SHP77 treated with DMSO at 0.1 percent for 48 hours (cell line): ENCODE data around the gene PTGR2.
"Not testable (repeated sequence)": the region's sequence is repeated elsewhere in the genome, so short reads cannot be mapped to it uniquely, and the experiment has no call there.

Experiments
- DNase-seq: peaks from one replicate; lab custom pipeline; 2025; lab: John Stamatoyannopoulos, UW

Gene PTGR2

DNA sequence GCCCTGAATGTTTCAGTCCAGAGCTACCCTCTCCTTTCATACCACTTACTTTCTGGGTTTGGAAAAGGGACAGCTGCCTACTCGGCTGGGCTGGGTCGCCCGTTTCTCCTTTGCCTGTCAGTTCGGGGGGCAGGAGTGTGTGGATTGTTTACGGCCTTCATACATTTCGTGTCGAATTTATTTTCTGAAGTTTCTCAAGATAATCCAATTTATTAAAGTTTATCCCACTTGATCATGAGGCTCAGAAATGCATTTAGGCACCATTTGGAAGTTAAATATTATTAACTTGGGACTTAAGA, 35.6 kb downstream of the PTGR2 start:
- no peak for DNase-seq

DNA sequence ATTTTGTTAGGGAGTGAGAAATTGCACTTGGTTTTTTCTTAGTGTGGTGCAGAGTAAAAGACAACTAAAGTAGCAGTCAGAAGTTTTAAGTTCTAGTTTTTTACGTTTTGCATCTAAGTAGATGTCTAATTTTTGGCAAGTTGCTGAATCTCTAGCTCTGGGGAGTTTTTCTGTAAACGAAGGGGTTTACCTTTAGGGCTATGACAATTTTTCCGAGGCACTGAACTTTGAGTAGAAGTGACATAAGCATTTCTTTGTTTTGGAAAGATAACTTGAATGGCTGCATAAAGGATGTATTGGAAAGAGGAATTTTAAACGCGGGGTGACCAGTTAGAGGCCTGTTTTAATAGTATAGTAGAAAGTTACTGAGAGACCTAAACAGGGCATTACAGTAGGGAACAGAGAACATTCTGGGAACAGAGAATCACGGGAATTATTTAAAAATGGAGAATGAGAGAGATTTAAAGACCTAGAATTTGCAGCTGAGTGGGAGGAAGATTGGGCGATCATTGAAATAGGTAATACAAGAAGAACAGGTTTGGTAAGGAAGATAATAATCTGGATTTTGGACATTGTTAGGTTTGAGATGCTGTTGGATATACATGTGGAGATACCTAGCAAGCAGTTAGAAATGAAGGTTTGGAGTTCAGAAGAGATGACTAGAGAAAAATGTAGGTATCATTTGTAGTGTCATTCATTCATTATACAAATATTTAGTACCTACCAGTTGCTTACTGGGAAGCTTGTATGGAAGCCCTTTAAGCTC, 36.2 kb downstream of the PTGR2 start:
- DNase-seq, result no peak

DNA sequence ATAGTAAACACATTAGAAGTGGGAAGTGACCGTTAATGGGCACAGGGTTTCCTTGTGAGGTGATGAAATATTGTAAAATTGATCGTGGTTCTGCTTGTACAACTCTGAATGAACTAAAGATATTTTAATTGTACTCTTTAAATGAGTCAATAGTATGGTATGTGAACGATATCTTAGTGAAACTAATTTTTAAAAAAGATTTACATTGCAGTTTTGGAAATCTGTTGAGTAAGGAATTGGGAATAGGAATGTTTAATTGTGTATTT, 36.8 kb downstream of the PTGR2 start:
- no peak for DNase-seq

DNA sequence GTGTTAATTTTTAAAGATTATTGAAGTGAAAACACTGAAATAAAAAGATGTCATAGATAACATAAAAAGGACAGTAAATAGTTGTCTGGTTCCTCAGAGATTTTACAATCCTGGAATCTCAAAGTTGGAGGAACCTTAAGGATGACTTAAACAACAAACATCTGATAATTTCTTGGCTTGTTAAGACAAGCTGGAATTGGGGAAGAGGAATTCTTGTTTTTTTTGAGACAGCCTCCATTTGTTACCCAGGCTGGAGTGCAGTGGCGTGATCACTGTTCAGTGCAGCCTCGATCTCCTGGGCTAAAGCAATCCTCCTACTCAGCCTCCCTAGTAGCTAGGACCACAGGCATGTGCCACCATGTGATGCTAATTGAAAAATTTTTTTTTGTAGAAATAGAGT, 37.3 kb downstream of the PTGR2 start:
- no peak for DNase-seq

DNA sequence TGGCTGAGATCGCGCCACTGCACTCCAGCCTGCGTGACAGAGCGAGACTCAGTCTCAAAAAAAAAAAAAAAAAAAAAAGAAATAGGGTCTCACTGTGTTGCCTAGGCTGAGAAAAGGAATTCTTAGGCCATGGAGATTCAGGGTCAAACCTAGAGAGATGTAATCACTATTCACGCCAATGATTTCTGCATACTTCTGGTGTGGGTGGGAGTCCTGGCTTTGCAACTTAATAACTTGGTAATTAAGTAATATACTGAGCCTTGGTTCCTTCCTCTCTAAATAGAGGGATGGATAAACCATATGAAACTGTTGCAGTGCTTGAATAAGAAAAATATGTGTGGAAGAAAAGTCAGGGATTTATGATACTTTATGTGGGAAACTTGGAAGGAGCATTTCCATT, 37.7 kb downstream of the PTGR2 start:
- no peak for DNase-seq

DNA sequence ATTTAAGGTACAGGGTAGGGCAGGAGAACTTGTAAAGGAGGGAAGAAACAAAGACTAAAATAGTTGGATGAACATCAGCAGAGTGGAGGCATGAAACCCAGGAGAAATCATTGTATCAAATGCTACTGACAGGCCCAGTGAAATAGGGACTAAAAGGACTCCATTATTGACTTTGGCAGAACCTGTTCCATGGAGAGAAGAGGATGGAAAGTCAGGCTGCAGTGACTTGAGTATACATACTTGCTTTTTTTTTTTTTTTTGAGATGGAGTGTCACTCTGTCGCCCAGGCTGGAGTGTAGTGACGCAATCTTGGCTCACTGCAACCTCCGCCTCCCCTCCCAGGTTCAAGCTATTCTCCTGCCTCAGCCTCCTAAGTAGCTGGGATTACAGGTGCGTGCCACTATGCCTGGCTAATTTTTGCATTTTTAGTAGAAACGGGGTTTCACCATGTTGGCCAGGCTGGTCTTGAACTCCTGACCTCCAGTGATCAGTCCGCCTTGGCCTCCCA, 42.6 kb downstream of the PTGR2 start:
- not testable (repeated sequence) for DNase-seq

DNA sequence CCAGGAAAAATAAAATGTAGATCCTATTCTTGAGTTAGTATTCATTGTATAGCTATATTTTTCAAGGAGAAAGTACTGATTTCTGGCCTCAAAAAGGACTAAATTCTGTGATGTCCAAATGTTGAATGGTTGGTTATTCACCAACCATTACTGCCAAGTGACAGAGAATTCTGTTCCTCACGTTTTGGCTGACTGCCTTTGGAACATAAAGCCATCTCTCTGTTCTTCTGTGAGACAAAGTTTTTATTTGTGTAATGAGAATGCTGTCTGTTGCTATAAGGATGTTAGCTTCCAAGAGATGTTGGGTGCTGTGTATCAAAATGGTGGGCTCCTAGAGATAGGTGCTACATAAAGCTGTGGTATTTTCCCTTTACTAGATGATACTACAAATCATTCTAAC, 44.3 kb downstream of the PTGR2 start:
- DNase-seq, result no peak

DNA sequence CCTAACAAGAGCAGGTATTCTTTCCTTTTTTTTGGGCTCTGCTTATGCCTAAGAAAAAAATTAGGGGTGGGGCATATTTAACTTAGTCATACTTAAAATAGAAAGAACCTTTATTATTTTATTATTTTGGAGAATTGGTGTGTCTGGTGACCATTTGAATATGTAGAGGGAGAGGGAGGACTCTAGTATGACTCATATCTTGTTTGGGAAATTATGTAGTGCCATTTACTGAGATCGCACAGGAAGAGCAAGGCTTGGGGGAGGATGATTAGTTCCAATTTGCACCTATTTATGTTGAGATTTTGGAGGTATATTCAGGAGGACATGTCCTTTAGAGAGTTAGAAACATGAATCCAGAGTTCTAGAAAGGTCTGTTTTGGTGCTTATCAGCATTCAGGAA, 44.9 kb downstream of the PTGR2 start:
- no peak for DNase-seq

DNA sequence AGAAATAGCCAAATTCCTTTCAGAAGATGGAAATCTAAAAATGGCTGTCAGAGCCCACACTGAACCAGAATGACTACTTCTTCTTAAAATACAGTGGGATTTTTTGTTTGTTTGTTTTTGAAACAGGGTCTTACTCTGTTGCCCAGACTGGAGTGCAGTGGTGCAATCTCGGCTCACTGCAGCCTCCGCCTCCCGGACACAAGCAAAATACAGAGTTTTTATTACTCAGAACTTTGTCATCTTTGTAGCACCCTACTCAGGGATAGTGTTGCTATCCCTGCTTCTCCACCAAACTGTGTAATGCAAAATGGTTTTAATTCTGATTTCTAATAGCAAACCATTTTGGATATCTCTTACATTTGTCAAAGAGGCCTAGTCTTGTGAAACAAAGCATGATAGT, 51.4 kb downstream of the PTGR2 start:
- DNase-seq, result no peak

DNA sequence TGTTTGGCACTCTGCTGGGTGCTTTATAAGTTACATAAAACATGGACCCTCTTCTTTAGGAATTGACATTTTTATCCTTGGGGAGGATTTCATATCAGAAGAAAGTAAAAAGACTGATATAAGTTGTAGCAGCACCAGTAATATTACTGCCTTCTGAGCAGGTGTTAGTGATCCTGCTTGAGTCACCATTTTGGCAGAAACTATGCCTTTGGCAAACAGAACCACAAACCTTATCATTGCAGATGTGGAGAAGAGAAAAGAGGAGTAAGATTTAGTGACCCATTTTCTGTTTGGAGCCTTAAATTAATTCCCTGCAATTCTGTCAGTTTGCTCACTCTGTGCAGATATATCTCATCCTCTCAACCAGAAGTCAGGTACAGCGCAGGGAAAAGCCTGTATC, 58.0 kb downstream of the PTGR2 start:
- no peak for DNase-seq

DNA sequence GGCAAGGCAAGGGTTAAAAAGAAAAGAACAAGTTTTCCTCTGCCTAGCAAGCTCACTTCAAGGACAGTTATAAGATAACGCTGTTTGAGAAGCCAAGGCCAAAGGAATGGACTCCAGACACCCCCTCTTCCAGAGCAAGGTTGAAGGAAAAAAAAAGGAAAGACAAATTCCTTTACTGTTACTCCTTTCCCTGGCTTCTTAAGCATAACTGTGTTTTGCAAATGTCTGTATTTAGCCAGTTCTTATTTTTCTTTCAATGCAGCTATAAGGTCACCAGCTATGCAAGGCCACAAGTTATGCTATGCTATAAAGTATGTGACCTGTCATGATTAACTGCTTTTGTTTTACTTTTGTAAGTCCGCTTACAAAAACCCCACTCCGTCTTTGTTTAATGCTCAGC, 61.6 kb downstream of the PTGR2 start:
- DNase-seq, result no peak

DNA sequence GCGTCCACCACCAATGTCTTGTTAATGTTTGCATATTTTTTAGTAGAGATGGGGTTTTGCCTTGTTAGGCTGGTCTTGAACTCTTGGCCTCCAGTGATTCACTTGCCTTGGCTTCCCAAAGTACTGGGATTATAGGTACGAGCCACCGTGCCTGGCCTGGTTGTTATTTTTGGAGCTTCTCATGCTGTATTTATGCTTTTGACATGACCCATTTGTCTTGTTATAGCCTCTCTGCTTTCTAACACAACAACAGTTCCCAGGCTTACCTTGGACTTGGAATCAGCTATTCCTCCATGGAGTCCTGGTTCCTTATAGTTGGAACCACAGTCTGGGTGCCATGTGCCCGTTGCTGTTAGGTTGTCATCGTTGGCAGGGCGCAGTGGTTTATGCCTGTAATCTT, 64.7 kb downstream of the PTGR2 start:
- no peak for DNase-seq

DNA sequence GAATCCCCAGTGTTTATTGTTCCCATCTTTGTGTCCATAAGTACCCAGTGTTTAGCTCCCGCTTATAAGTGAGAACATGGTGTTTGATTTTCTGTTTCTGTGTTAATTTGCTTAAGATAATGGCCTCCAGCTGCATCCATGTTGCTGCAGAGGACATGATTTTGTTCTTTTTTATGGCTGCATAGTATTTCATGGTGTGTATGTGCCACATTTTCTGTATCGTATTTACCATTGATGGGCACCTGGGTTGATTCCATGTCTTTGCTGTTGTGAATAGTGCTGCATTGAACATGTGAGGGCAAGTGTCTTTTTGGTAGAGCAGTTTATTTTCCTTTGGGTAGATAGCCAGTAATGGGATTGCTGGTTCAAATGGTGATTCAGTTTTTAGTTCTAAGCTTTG, 67.8 kb downstream of the PTGR2 start:
- not testable (repeated sequence) for DNase-seq

DNA sequence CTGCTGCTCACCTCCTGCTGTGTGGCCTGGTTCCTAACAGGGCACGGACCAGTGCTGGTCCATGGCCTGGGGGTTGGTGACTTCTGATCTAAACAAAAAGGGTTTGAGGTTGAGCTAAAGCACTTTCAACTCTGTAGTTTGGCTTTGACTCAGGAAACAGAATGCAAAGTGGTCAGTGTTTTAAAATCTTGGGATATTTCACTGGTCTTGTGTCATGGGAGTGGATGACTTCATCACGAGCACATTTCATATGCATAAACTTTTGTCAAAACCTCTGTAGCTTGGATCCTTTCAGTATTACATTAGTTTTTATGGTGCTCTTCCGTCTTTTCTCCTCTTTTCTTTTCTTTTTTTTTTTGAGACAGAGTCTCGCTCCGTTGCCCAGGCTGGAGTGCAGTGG, 72.7 kb downstream of the PTGR2 start:
- DNase-seq, result no peak
